ENCODE data around the gene HDAC5. TPM values are rescaled to one million over a fixed set of nuclear protein-coding genes. Genes with fewer than 3 reads are reported as not detected.
"Not testable (repeated sequence)": the region's sequence is repeated elsewhere in the genome, so short reads cannot be mapped to it uniquely, and the experiment has no call there.

The HDAC5 gene
- total RNA-seq, 2 experiments from 2014 or later: 24.0 to 24.9 TPM

DNA sequence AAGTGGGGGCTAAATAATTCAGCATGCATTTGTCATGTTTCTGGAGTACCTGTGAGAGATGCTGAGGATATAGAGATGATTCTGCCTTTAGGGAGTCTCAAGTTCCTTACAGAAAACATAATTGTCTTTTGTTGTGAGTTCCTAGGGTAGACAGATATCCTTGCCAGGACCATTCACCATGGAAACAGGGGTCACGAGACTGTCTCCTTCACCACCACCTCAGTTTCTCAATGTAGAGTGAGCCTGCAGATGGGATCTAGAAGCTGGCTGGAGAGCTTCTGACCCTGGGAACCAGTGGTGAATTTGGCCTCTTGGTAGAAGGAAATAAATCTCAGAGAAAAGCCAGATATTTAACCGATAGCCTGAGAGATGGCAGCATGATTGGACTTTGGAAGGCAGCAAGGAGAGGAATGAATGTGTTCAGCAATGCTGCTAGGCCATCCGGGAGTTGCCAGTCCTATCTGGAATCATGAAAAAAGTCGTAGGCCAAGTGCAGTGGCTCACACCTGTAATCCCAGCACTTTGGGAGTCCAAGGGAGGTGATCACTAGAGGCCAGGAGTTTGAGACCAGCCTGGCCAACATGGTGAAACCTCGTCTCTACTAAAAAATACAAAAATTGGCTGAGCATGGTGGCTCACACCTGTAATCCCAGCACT is 7.4 kb upstream of the HDAC5 start:
- Mint-ChIP-seq H3K27me3 (ENCODE audit: low read depth) (no peaks in the 10 kb centered on the region), H3K27ac (no peak overlapping the region), H3K9me3 (ENCODE audit: insufficient read depth) (no peaks in the 10 kb centered on the region), H3K4me1 (ENCODE audit: low read depth) (peaks cover 4% of the 10 kb centered on the region), H3K4me3 (no peak overlapping the region), H3K36me3 (ENCODE audit: low read depth) (no peaks in the 10 kb centered on the region)
- no peak for DNase-seq
- CTCF ChIA-PET: interaction anchor here (0.7 kb wide), 1 partner anchor 10 kb away, joined by 4 read pairs; no protein-coding TSS in a partner anchor
- POLR2A ChIA-PET: interaction anchor here (0.7 kb wide), 1 partner anchor 52 kb away, joined by 3 read pairs; no protein-coding TSS in a partner anchor
- ATAC-seq: no peak

DNA sequence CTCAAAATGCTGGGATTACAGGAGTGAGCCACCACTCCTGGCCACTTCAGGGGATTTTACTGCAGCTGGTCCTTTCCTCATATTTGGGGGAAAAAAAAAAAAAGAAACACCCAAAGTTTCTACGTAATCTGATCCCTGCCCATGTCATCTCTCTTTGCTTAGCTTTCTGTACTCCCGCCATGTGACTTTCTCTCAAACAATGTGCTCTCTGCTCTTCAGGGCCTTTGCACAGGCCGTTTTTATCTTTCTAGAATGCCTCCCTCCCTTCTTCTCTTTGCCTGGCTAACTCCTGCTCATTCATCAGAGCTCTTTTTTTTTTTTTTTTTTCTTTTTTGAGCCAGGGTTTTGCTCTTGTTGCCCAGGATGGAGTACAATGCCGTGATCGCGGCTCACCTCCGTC is 4.9 kb upstream of the HDAC5 start:
- Mint-ChIP-seq H3K9me3 (ENCODE audit: insufficient read depth) (no peaks in the 10 kb centered on the region), H3K27me3 (ENCODE audit: low read depth) (no peaks in the 10 kb centered on the region), H3K4me3 (no peak overlapping the region), H3K36me3 (ENCODE audit: low read depth) (no peaks in the 10 kb centered on the region), H3K4me1 (ENCODE audit: low read depth) (peaks cover 9% of the 10 kb centered on the region), H3K27ac (no peak overlapping the region)
- DNase-seq: no peak
- ChIA-PET CTCF (interaction anchor here (0.7 to 1.3 kb wide), 2 partner anchors 9 to 12 kb away, joined by 3 read pairs; no protein-coding TSS in a partner anchor), POLR2A (no interaction called here)
- no peak for ATAC-seq

DNA sequence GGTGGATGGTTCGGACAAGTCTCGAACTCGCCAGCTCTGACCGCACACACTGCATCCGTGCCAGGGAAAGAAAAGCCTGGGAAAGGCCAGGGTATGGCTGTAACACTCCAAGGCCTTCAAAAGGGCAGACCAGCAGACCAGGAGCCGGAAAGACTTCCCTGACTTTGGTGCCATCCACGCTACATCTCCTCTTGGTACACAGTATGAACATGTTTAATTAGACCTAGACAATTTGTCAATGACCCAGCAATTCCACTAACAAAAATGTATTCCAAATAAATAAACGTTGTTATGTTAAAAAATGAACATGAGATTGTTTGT is 637 bp upstream of the HDAC5 start:
- ChIA-PET CTCF (interaction anchor here (0.9 to 2.6 kb wide), 25 partner anchors 8 to 244 kb away, joined by 3 to 20 read pairs (median 5); partner anchors contain the start of genes GRN and TMUB2), POLR2A (interaction anchor here (0.6 to 4.2 kb wide), 15 partner anchors 9 to 1187 kb away, joined by 3 to 33 read pairs (median 4); partner anchors contain the start of genes HROB, LSM12, TMEM101 and TMUB2)
- Mint-ChIP-seq H3K9me3 (ENCODE audit: insufficient read depth) (no peaks in the 10 kb centered on the region), H3K4me1 (ENCODE audit: low read depth) (peaks cover 16% of the 10 kb centered on the region), H3K27me3 (ENCODE audit: low read depth) (peaks cover 5% of the 10 kb centered on the region), H3K27ac (peak overlapping the region; percentile 98), H3K36me3 (ENCODE audit: low read depth) (no peaks in the 10 kb centered on the region), H3K4me3 (peak overlapping the region; percentile 90)
- DNase-seq (no peak), ATAC-seq (no peak)

DNA sequence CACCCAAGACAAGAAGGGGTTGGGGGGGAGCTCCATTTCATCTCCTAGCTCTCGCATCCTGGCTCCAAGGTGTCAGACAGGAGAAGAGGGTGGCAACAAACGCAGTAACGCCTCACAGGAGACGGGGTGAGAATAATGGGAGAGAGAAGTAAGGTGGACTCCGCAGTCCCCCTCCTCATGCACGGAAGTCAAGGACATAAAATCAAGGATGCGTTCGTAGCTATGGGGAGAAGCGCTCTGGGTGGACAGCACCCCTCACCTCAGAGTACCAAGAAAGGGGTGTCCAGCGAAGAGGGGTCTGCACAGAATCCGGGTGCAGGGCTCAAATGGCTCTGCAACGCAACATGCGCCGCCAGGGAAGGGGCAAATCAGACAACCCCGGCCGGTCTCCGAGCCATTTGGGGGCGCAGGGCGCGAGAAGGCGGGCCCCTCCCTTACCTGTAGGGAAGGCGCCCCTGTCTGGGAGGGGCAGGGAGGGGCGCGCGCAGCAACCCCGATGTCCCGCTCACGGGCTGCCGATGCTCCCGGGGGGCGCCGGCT is 555 bp downstream of the HDAC5 start:
- peak overlapping the region; percentile 83 for H3K27ac Mint-ChIP-seq
- ChIA-PET CTCF (interaction anchor here (0.6 to 2.6 kb wide), 33 partner anchors 9 to 243 kb away, joined by 3 to 20 read pairs (median 4); partner anchors contain the start of genes GRN, LSM12 and TMUB2), POLR2A (interaction anchor here (0.8 to 4.2 kb wide), 15 partner anchors 10 to 115 kb away, joined by 3 to 33 read pairs (median 3); partner anchors contain the start of genes LSM12, TMEM101, TMUB2 and UBTF)
- peak overlapping the region; percentile 80 for H3K4me3 Mint-ChIP-seq
- H3K36me3 Mint-ChIP-seq (ENCODE audit: low read depth): no peaks in the 10 kb centered on the region
- peaks cover 16% of the 10 kb centered on the region for H3K4me1 Mint-ChIP-seq (ENCODE audit: low read depth)
- ATAC-seq (no peak), DNase-seq (peak; percentile 35)
- no peaks in the 10 kb centered on the region for H3K9me3 Mint-ChIP-seq (ENCODE audit: insufficient read depth)
- H3K27me3 Mint-ChIP-seq (ENCODE audit: low read depth): peaks cover 5% of the 10 kb centered on the region

DNA sequence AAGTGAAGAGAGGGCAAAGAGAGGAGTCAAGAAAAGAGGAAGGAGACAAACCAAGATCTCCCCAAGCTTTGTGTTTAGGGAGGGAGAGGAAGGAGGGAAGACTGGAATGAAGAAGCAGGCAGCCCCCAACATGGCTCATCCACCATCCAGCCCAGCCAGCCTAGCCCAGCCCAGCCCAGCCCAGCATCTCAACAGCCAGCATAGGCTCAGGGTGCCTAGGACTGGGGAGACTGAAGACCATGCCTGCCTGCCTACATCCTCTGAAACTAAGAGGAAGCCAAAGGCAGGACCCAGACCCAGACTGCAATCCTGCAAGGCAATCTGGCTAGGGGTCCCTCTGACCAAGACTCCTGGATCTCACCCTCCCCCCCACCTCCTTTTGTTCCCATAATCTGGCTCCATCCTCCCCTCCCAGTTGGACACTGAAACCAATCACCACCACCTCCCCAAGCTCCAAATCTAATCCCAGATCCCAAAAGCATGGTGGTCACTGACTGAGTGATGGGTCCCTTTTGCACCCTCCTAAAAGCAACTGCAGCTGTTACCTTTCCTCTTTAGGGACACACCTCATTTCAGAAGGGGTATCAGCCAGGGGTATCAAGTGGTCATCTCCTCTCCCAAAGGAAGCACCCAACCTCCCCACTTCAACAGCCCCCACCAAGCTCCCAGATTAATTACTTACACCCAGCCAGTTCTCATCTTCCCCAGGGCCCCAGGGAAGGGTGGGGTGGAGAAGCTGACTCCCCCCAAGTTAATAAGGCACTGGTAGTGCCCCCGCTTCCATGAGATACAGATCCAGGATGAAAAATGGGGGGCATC is 1.2 kb downstream of the HDAC5 start:
- H3K4me3 Mint-ChIP-seq: peak overlapping the region; percentile 80
- peaks cover 16% of the 10 kb centered on the region for H3K4me1 Mint-ChIP-seq (ENCODE audit: low read depth)
- DNase-seq (no peak), ATAC-seq (no peak)
- no peaks in the 10 kb centered on the region for H3K9me3 Mint-ChIP-seq (ENCODE audit: insufficient read depth)
- H3K27me3 Mint-ChIP-seq (ENCODE audit: low read depth): peaks cover 5% of the 10 kb centered on the region
- POLR2A ChIA-PET: interaction anchor here (1.0 to 4.2 kb wide), 7 partner anchors 10 to 94 kb away, joined by 3 to 33 read pairs (median 4); partner anchors contain the start of genes LSM12 and TMUB2
- peak overlapping the region; percentile 83 for H3K27ac Mint-ChIP-seq
- H3K36me3 Mint-ChIP-seq (ENCODE audit: low read depth): no peaks in the 10 kb centered on the region
- CTCF ChIA-PET: interaction anchor here (1.2 to 2.6 kb wide), 8 partner anchors 8 to 223 kb away, joined by 3 to 20 read pairs (median 8); partner anchors contain the start of gene GRN

DNA sequence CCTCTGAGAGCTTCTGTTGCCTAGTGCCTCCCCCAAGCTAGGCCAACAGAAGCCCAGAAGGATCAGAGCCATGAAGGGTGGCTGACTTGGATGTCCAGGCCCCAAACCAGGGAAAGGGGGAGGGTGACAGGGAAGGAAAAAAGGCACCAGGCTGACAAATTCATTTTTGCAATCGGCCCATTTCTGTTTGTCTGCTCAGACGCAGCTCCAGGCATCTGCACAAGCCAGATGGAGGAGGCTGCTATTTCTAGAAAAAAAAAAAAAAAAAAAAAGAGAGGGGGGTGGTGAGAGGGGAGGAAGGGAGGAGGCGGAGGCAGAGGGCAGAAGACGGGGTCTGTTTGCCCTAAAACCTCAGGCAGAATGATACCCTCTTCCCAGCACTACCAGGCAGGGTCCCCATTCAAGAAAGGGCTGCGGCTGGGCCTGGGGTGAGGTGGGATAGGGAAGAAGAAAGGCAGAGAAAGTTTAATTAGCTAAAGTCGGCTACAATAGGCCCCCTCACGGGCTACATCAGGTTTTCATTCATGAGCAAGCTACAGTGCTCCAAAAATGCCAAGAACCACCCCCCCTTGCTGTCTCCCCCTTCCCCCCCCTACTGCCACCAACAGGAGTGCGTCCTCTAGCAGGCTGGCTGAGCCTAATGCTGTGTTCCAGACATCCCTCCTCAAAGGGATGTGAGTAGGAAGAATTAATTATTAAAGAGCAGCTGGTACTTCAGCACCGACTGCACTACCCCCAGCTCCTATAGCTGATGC is 2.4 kb downstream of the HDAC5 start:
- DNase-seq (no peak), ATAC-seq (no peak)
- no peak overlapping the region for H3K27ac Mint-ChIP-seq
- H3K36me3 Mint-ChIP-seq (ENCODE audit: low read depth): no peaks in the 10 kb centered on the region
- POLR2A ChIA-PET: interaction anchor here (4.2 kb wide), 1 partner anchor 8 kb away, joined by 33 read pairs; no protein-coding TSS in a partner anchor
- peaks cover 16% of the 10 kb centered on the region for H3K4me1 Mint-ChIP-seq (ENCODE audit: low read depth)
- peaks cover 5% of the 10 kb centered on the region for H3K27me3 Mint-ChIP-seq (ENCODE audit: low read depth)
- CTCF ChIA-PET: no interaction called here
- H3K4me3 Mint-ChIP-seq: no peak overlapping the region
- H3K9me3 Mint-ChIP-seq (ENCODE audit: insufficient read depth): no peaks in the 10 kb centered on the region

DNA sequence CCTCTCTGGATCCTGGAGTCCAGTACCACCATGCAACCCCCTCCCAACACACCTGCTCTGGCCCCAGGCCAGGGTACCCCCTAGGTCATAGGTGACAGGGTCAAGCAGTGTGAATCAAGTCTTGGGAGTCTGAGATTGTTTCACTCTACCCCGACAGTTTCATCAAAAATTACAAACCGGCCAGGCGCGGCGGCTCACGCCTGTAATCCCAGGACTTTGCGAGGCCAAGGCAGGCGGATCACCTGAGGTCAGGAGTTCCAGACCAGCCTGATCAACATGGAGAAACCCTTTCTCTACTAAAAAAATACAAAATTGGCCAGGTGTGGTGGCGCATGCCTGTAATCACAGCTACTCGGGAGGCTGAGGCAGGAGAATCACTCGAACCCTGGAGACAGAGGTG is 3.2 kb downstream of the HDAC5 start:
- H3K4me3 Mint-ChIP-seq; DNase-seq; H3K27me3 Mint-ChIP-seq (ENCODE audit: low read depth); CTCF ChIA-PET; H3K36me3 Mint-ChIP-seq (ENCODE audit: low read depth); H3K9me3 Mint-ChIP-seq (ENCODE audit: insufficient read depth); ATAC-seq; H3K27ac Mint-ChIP-seq: not testable (repeated sequence)
- POLR2A ChIA-PET: interaction anchor here (4.2 kb wide), 1 partner anchor 8 kb away, joined by 33 read pairs; no protein-coding TSS in a partner anchor
- H3K4me1 Mint-ChIP-seq (ENCODE audit: low read depth): peaks cover 16% of the 10 kb centered on the region

DNA sequence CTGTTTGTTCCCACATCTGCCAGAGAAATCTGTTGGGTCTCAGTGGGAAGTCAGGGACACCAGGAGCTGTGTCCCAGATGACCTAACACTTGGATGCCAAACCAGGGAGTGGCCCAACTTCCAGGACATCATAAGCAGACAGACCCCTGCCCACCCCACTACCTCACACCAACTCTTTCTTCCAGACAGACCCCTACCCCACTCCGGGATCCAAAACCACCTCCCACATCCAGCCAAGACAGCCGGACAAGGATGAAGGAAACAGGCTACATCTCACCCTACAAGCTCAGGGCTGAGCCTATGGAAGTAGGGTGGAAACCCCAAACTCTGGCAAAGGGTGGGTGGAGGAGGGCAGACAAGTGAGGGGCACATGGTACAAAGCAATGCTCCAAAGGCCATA is 3.6 kb downstream of the HDAC5 start:
- peaks cover 16% of the 10 kb centered on the region for H3K4me1 Mint-ChIP-seq (ENCODE audit: low read depth)
- no peak overlapping the region for H3K4me3 Mint-ChIP-seq
- POLR2A ChIA-PET: no interaction called here
- CTCF ChIA-PET: no interaction called here
- H3K36me3 Mint-ChIP-seq (ENCODE audit: low read depth): no peaks in the 10 kb centered on the region
- ATAC-seq (no peak), DNase-seq (no peak)
- no peaks in the 10 kb centered on the region for H3K9me3 Mint-ChIP-seq (ENCODE audit: insufficient read depth)
- H3K27ac Mint-ChIP-seq: no peak overlapping the region
- H3K27me3 Mint-ChIP-seq (ENCODE audit: low read depth): peaks cover 5% of the 10 kb centered on the region

DNA sequence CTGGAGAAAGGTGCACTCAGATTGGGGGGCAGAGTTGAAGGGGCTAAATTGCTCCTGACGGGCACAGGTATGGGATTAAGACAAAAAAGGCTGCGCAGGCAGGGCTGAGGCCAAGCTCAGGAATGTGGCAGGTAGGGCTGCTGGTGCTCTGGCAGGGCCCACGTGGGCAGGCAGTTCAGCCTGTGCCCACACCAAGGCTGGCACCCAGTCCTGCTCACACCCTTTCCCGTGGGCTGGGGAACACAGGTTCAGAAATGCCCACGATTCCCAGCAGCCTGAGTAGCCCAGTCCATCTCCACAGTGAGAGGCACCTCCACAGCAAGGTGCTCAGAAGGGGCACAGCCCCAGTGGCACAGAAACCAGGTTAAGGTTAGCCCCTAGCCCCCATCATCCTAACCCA is 4.4 kb downstream of the HDAC5 start:
- no peak for ATAC-seq
- DNase-seq: no peak
- Mint-ChIP-seq H3K4me3 (no peak overlapping the region), H3K9me3 (ENCODE audit: insufficient read depth) (no peaks in the 10 kb centered on the region), H3K27me3 (ENCODE audit: low read depth) (peaks cover 5% of the 10 kb centered on the region), H3K27ac (peak overlapping the region; percentile 19), H3K4me1 (ENCODE audit: low read depth) (peaks cover 13% of the 10 kb centered on the region), H3K36me3 (ENCODE audit: low read depth) (no peaks in the 10 kb centered on the region)
- POLR2A ChIA-PET: no interaction called here
- CTCF ChIA-PET: interaction anchor here (0.7 to 1.1 kb wide), 3 partner anchors 9 to 175 kb away, joined by 3 read pairs; no protein-coding TSS in a partner anchor

DNA sequence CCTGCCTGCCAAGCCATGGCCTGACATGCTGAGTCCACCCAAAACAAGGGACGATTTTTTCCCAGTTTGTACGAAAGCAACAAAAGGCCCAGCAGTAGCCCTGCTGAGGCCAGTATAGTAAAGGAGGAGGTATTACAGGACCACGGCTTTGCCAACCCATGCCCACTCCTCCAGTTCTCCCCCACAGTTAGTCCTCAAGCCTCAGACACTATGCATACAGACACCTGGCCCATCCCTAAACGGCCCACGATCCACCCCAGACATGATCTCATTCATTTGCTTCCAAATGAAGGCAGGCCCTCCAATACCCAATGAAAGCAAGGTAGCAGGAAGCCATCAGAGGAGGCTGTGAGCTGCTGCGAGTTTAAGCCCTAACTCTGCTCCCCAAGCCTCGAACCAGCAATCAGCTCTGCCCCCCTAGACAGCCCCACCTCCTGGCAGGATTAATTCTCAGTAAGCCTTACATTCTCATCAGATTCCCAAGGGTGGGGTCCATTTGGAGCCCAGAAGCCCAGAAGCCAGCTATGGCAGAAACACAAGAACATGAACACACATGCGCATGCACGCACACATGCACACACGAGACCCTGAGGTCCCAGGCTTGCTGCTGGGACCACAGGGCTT is 4.9 kb downstream of the HDAC5 start:
- peak overlapping the region; percentile 19 for H3K27ac Mint-ChIP-seq
- H3K27me3 Mint-ChIP-seq (ENCODE audit: low read depth): peaks cover 5% of the 10 kb centered on the region
- H3K4me1 Mint-ChIP-seq (ENCODE audit: low read depth): peaks cover 14% of the 10 kb centered on the region
- H3K4me3 Mint-ChIP-seq: no peak overlapping the region
- H3K36me3 Mint-ChIP-seq (ENCODE audit: low read depth): no peaks in the 10 kb centered on the region
- H3K9me3 Mint-ChIP-seq (ENCODE audit: insufficient read depth): no peaks in the 10 kb centered on the region
- DNase-seq (no peak), ATAC-seq (no peak)
- POLR2A ChIA-PET: interaction anchor here (0.6 kb wide), 1 partner anchor 58 kb away, joined by 3 read pairs; no protein-coding TSS in a partner anchor
- CTCF ChIA-PET: interaction anchor here (0.7 to 1.3 kb wide), 4 partner anchors 10 to 405 kb away, joined by 3 read pairs; no protein-coding TSS in a partner anchor
